OCI-LY1 (cell line): ENCODE results near the gene OR2D2.

Experiments used
- H2AFZ ChIP-seq: fragments of 200-600 bp; sonication (generic), shearing (Covaris generic); 2 replicates; pipeline ENCODE4 v1.6.0; 2014; ENCODE audit warnings: antibody characterized with exemption, mild to moderate bottlenecking, low read length
- H3F3A ChIP-seq: fragments of 200-600 bp; sonication (generic), shearing (Covaris generic); 2 replicates; pipeline ENCODE4 v1.6.0; 2014; ENCODE audit warnings: mild to moderate bottlenecking, antibody characterized with exemption, low read length, moderate library complexity; ENCODE audit not compliant: insufficient read depth
- H3K27ac ChIP-seq: fragments of 200-600 bp; sonication (generic); 2 replicates; pipeline ENCODE4 v1.5.1; 2014; ENCODE audit warnings: low read length, mixed run types, mild to moderate bottlenecking, low read depth; ENCODE audit not compliant: poor library complexity, severe bottlenecking
- H3K27me3 ChIP-seq: fragments of 200-600 bp; sonication (generic); 2 replicates; pipeline ENCODE4 v1.6.0; 2014; ENCODE audit warnings: antibody characterized with exemption, mild to moderate bottlenecking, low read length, moderate library complexity; ENCODE audit not compliant: insufficient read depth
- H3K36me3 ChIP-seq: fragments of 200-600 bp; sonication (generic); 2 replicates; pipeline ENCODE4 v1.6.1; 2014; ENCODE audit warnings: mild to moderate bottlenecking, antibody characterized with exemption, low read length, moderate library complexity, mixed read lengths; ENCODE audit not compliant: insufficient read depth
- H3K4me1 ChIP-seq: fragments of 200-600 bp; sonication (generic); 2 replicates; pipeline ENCODE4 v1.5.1; 2014; ENCODE audit warnings: mild to moderate bottlenecking, low read length, moderate library complexity; ENCODE audit not compliant: insufficient read depth, severe bottlenecking
- H3K4me2 ChIP-seq: fragments of 200-600 bp; sonication (generic), shearing (Covaris generic); 2 replicates; pipeline ENCODE4 v1.6.1; 2014; ENCODE audit warnings: low read length
- H3K4me3 ChIP-seq: fragments of 200-600 bp; sonication (generic); 2 replicates; pipeline ENCODE4 v1.5.1; 2014; ENCODE audit warnings: low read length, low read depth, mild to moderate bottlenecking, mixed read lengths; ENCODE audit not compliant: poor library complexity, severe bottlenecking
- H3K79me2 ChIP-seq: fragments of 200-600 bp; shearing (Covaris generic); 2 replicates; pipeline ENCODE4 v1.6.1; 2016; ENCODE audit warnings: mixed run types, low read length, mixed read lengths; ENCODE audit not compliant: insufficient read depth
- H3K9ac ChIP-seq: fragments of 200-600 bp; sonication (generic), shearing (Covaris generic); 2 replicates; pipeline ENCODE4 v1.6.1; 2014; ENCODE audit warnings: mild to moderate bottlenecking, low read length, mixed read lengths
- H3K9me2 ChIP-seq: fragments of 200-600 bp; sonication (generic), shearing (Covaris generic); 2 replicates; pipeline ENCODE4 v1.6.1; 2014; ENCODE audit warnings: low read depth, mild to moderate bottlenecking, low read length, mixed read lengths
- H3K9me3 ChIP-seq: fragments of 200-600 bp; shearing (Covaris generic); 2 replicates; pipeline ENCODE4 v1.6.1; 2014; ENCODE audit warnings: low read length, mixed read lengths
- H4K20me1 ChIP-seq: fragments of 200-600 bp; sonication (generic), shearing (Covaris generic); 2 replicates; pipeline ENCODE4 v1.6.0; 2016; ENCODE audit warnings: mild to moderate bottlenecking, low read length; ENCODE audit not compliant: insufficient read depth
- CTCF ChIP-seq: fragments of 200-600 bp; sonication (generic), shearing (Covaris generic); IDR thresholded peaks from 2 replicates; pipeline ENCODE4 v1.5.1; 2017; ENCODE audit warnings: mild to moderate bottlenecking, antibody characterized with exemption, low read length, moderate library complexity, mixed read lengths
- EZH2 ChIP-seq: fragments of 200-600 bp; sonication (generic), shearing (Covaris generic); IDR thresholded peaks from 2 replicates; pipeline ENCODE4 v1.8.0; 2017; ENCODE audit warnings: borderline replicate concordance, mixed run types, mild to moderate bottlenecking, antibody characterized with exemption, low read length, moderate library complexity, mixed read lengths

Gene OR2D2

GRCh38 chr11:6876325-6876724, 16.0 kb downstream of the OR2D2 start, which contains the start of gene OR10A4:
OR10A4 (plus strand) TSS chr11:6876625; CDS start chr11:6876648, 23 bp downstream.
- no peak within 1 kb of the TSS for H3K9ac ChIP-seq
- H3K9me2 ChIP-seq: no peaks in the 10 kb centered on the region
- H3K4me1 ChIP-seq: no peaks in the 10 kb centered on the region
- no peaks in the 10 kb centered on the region for H3K79me2 ChIP-seq
- no peaks in the 10 kb centered on the region for H3F3A ChIP-seq
- H3K4me3 ChIP-seq: no peak within 1 kb of the TSS
- no peak within 1 kb of the TSS for H2AFZ ChIP-seq
- no peak within 1 kb of the TSS for H3K27ac ChIP-seq
- no peak within 1 kb of the TSS for H3K4me2 ChIP-seq
- no peaks in the 10 kb centered on the region for H3K9me3 ChIP-seq
- H3K36me3 ChIP-seq: no peaks in the 10 kb centered on the region
- H4K20me1 ChIP-seq: no peaks in the 10 kb centered on the region
- TF ChIP-seq CTCF: no peak
- TF ChIP-seq EZH2: no peak
- H3K27me3 ChIP-seq: no peaks in the 10 kb centered on the region

GRCh38 chr11:6875761-6876160, 16.5 kb downstream of the OR2D2 start:
- no peaks in the 10 kb centered on the region for H4K20me1 ChIP-seq
- H3K9me3 ChIP-seq: no peaks in the 10 kb centered on the region
- no peak overlapping the region for H3K4me2 ChIP-seq
- no peaks in the 10 kb centered on the region for H3K36me3 ChIP-seq
- no peaks in the 10 kb centered on the region for H3K79me2 ChIP-seq
- H3F3A ChIP-seq: no peaks in the 10 kb centered on the region
- no peak overlapping the region for H3K9ac ChIP-seq
- H3K27me3 ChIP-seq: no peaks in the 10 kb centered on the region
- no peaks in the 10 kb centered on the region for H3K4me1 ChIP-seq
- TF ChIP-seq CTCF (no peak), EZH2 (no peak)
- H3K9me2 ChIP-seq: no peaks in the 10 kb centered on the region
- no peak overlapping the region for H2AFZ ChIP-seq
- H3K27ac ChIP-seq: no peak overlapping the region
- no peak overlapping the region for H3K4me3 ChIP-seq

- Histone ChIP-seq H3K27ac (no peak overlapping the region), H2AFZ (no peak overlapping the region), H4K20me1 (no peaks in the 10 kb centered on the region), H3K27me3 (no peaks in the 10 kb centered on the region), H3K9ac (no peak overlapping the region), H3K9me3 (no peaks in the 10 kb centered on the region), H3K79me2 (no peaks in the 10 kb centered on the region), H3K4me3 (no peak overlapping the region), H3K36me3 (no peaks in the 10 kb centered on the region), H3K4me1 (no peaks in the 10 kb centered on the region), H3K4me2 (no peak overlapping the region), H3F3A (no peaks in the 10 kb centered on the region), H3K9me2 (no peaks in the 10 kb centered on the region)
- TF ChIP-seq EZH2: no peak
- TF ChIP-seq CTCF: no peak
These were observed 21.0 kb downstream of the OR2D2 start for GRCh38 chr11:6871278-6871677.
